Stimulated activated CD4-positive, alpha-beta T cell treated with anti-CD3 and anti-CD28 coated beads, TNF-alpha, amount 100 ng/mL, for 24 hours (primary cell): Measurements from ENCODE around the gene PDE4D.

Source experiments
- DNase-seq, 3 experiments: peaks; one replicate each; pipeline ENCODE4 v3.0.0-alpha.2; 2020; ENCODE audit warnings: low read depth in 3 of 3

PDE4D gene

GRCh38 chr5:59116231-59116865 is 777.2 kb downstream of the PDE4D start:
- no peak for DNase-seq

- no peak for DNase-seq
These were observed 778.2 kb downstream of the PDE4D start for GRCh38 chr5:59115345-59115744.

DNA sequence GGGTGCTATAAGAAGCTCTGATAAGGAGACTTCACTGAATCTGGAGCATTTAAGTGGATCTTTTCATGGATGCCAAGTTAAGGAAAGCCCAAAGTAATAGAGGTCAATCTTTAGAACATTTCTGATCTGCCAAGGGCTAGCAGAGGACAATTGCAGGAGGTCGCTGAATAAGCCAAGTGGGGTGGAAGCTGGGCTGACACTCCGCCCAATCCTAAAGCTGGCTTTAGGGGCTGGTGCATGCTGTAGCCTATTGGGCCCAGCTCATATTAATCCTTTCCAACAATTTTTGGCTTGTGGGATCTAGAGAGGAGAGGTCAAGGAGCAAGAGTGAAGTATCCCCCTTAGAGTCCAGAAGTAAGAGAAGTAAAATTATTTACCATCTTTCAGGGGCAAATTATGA is 784.1 kb downstream of the PDE4D start:
- no peak for DNase-seq

DNA sequence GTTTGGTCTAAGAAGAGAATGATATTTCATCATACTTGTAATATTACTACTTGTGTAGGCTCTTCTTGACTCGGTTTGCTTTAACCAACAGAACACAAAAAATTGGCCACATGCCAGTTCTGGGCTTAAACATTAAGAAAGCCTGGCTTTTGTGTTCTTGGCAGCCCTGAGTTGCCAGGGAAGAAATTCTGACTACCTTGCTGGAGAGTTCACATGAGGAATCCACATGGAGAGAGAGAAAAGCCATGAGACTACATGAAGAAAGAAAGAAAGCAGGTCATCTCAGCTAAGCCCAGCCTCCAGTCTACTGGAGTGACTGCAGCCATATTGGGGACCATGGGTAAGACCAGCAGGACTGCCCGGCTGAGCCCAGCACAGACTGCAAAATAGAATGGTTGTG is 785.8 kb downstream of the PDE4D start:
- no peak for DNase-seq

GRCh38 chr5:59104400-59105127 is 789.0 kb downstream of the PDE4D start:
- DNase-seq: no peak

DNA sequence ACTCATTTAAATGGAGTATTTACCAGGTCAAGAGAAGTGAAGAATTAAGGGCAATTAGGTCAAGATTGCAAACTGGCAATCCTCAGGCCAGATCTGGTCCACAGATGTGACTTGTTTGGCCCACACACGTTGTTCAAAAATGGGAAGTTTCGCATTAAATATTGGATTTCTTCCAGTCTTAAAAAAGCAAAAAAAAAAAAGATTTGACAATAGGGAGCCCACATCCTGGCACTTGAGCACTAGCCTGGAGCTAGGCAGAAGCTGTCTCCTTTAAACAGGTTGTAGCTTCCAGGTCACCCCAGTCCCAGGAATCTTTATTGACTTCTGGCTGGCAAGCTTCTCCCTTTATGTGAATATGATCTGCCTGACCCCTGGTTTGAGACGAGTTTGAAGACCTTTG is 790.2 kb downstream of the PDE4D start:
- DNase-seq: no peak

- no peak for DNase-seq
These were observed 791.1 kb downstream of the PDE4D start for GRCh38 chr5:59102437-59102836.

GRCh38 chr5:59100875-59101274 is 792.7 kb downstream of the PDE4D start:
- no peak for DNase-seq

DNA sequence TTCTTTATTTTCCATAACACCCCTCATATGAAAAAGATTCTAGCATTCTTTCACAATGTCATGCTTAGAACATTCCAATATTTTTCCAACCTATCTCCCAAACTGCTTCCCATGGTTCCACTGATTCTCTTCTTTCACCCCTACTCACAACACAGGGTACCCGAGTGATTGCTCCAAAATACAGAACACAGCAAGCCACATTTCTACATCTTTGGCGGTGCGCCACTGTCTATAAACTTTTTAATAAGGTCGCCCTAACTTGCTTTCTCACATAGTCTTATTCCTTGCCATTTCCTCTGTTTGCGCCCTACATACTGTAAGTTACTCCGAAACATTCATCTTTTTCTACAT is 793.6 kb downstream of the PDE4D start:
- DNase-seq: no peak

DNA sequence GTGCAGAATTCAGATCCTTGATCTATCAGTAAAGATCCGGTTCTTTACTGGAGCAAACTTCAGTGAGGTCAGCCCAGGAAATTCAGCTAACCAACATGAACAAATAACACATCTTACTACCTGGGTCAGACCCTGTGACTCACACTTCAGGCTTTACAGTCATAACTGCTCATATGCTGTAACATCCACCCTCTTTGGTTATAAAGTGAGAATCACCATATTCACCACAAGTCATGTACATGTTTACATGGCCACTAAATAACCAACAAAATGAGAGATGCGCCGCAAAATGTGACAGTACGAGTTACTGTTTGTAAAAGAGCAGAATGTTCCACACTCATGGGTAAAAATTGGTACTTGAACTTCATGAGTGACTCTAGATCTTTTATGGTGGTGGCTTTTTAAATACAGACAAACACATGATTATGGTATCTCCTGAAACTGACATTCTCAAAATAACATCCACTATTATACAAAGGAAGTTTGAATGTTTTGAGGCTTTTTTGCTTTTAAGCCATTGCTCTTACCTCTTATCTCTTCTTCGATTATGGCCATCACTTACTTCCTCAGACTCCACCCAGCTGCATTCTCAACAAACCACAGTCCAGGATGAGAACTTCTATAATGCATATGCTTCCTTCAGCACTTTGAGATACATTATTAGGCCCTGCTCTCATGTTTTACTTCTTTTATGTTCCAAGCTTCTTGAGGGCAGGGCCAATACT is 794.1 kb downstream of the PDE4D start:
- peak in 2 of 3 experiments; percentile 11 to 16 for DNase-seq

DNA sequence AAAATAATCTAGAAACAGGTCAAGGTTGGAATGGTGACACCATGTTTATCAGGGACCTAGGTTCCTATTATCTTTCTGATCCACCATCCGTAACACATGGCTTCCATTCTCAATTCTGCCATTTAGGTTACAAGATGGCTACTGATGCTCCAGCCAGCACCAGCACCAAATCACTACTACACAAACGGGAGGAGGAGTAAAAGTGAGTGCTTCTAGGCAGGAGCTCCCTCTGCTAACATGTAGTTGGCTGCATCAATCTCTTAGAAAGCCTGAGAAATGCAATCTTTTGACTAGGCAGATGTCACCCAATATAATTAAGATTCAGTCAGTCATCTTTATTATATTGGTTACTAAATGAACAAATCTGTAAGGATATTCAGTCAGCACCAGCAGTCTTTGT is 794.8 kb downstream of the PDE4D start:
- DNase-seq: no peak

DNA sequence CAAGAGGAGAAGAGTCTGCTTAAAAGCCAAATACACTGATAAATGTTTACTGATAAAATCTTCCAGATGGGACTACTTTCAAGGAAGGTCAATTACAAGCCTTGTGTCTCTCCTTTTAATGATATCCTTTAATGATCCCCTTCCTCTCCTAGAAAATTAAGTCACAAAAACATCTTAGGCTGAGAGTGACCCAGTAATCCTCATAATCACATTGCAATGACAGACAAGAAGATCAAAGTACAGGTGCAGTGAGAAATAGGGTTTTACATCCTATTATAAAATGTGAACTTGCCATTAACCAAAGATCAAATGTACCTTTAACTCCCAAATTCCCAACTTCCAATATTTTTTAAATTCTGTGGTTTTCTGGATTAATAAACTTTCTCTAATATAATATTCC is 795.8 kb downstream of the PDE4D start:
- no peak for DNase-seq

DNA sequence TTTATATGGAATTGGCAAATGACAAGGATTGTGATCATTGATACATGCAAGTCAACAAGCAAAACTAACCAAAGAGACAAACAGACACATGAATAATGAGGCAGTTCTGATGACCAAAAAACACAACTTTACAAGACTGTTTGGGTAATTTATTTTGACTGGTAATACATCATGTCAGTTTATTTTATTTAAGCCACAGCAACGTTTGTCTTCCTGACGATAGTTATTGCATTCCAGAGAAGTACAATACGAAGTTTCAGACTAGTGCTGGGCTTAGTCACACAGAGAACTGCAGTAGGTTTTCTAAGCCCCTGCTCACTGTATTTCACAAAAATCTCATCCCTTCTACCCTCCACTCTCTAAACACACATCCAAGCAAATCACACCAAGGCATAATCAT is 796.4 kb downstream of the PDE4D start:
- DNase-seq: no peak

- DNase-seq: no peak
These were observed 798.0 kb downstream of the PDE4D start for GRCh38 chr5:59095480-59095879.

DNA sequence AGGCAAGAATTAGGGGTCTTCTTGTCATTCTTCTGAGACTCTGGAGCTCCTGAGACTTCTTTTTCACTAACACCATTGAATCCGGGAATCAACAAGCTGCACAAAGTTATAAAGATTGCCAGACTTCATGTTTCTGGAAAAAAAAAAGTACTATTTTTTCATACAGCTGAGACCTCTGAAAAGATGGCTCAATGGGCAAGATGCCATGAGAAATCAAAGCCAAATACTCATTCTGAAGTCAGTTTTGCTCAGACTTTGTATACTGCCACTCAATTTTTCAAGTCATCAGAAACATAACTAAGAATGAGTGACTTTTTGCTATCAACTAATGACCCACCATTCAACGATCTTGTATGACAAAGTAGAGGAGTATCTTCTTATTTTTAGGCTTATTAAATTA is 798.7 kb downstream of the PDE4D start:
- DNase-seq: no peak

- DNase-seq: no peak
These were observed 800.2 kb downstream of the PDE4D start for GRCh38 chr5:59093329-59093728.

- no peak for DNase-seq
These were observed 800.8 kb downstream of the PDE4D start for GRCh38 chr5:59092758-59093157.

GRCh38 chr5:59091965-59092364 is 801.6 kb downstream of the PDE4D start:
- DNase-seq: no peak

DNA sequence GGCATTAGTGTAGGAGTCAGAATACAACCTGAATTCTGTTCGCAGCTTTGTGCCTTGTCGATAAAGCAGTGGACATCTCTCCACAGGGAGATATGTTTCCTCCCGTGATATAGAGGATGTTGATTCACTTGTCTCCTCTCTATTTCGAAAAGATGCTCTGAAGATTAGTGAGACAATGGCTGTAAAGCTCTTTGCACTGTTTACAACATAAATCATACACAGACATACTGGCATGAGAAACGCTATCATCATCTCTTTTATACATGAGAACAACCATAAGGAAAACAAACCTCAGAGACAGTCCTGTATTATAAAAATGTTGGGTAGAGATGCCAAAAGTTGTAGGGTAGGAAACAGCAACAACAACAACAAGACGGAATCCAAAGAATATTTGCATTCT is 803.2 kb downstream of the PDE4D start:
- no peak for DNase-seq

GRCh38 chr5:59089767-59090166 is 803.8 kb downstream of the PDE4D start:
- no peak for DNase-seq

GRCh38 chr5:59088546-59088945 is 805.0 kb downstream of the PDE4D start:
- DNase-seq: no peak

DNA sequence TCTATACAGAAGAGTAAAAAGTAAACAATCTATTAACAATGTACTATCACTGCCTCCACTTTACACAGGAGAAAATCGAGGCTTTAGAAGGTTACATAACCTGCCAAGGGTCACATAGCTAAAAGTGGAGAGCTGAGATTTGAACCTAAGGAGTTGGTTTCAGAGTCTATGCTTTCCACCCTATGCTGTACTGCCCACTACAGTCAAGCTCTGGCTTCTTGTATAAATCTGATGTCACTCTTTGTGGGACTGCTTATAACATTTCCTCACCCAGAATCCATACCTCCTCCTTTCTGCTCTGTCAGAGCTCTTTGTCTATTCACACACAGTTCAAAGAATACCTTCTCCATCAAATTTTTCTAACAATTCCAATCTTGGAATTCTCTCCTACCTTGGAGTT is 807.5 kb downstream of the PDE4D start:
- no peak for DNase-seq

DNA sequence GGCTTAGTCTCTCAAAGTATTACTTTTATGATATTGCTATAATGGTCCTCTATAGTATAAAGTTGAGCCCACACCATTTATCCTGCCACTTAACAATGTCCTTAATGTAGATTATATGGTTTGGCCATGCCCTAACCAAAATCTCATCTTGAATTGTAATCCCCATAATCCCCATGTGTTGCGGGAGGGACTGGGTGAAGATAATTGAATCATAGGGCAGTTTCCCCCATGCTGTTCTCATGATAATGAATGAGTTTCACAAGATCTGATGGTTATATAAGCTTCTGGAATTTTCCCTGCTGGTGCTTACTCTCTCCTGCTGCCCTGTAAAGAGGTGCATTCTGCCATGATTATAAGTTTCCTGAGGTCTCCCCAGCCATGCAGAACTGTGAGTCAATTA is 811.8 kb downstream of the PDE4D start:
- no peak for DNase-seq
